HG02642 (cell line): ENCODE measurements around the gene SNX12.
A peak's percentile ranks its signal among the peaks of the same experiment; 100 is the strongest.
"Not testable (repeated sequence)": the region's sequence is repeated elsewhere in the genome, so short reads cannot be mapped to it uniquely, and the experiment has no call there.

Experiments used
- ATAC-seq: cut with Tn5 transposase; IDR thresholded peaks from one replicate; pipeline ENCODE4 v1.9.1; 2021; ENCODE audit warnings: mild to moderate bottlenecking; ENCODE audit not compliant: unreplicated experiment, poor library complexity

The SNX12 gene

DNA sequence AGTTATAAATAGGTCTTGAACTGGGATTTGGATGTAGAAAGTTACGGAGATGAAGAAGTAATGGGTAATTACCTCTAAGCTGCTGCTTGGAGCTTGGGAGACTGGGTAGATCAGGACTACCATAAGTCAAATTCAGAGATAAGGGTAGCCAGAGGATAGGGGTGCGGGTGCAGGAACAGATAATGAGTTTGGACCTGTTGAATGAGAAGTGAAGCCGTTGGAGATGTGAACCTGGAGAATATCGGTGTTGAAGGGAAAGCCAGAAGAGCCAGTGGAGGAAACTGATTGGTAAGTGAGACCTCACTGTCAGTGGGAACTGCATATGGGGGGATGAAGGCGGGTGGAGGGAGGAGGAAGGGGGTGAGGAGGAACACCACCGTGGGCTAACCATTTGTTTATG lies 26.9 kb upstream of the SNX12 start:
- no peak for ATAC-seq

DNA sequence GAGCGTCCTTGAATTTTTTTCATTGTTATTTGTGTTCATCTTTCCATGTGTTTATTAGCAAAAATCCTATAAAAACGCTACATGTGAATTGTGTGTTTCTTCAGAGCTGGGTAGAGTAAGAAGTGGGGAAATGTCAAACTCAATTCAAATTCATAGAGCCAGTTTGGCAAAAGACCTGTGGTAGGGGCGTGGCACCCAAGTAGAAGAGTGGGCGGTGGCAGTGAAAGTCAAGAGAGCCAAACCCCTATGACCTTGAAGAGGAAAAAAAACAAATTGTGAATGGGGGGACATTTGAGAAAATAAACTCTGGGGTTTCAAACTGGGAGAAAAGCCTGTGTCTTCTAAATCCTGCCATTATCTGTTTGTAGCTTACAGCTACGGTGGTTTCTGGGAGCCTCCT lies 23.1 kb upstream of the SNX12 start:
- no peak for ATAC-seq

DNA sequence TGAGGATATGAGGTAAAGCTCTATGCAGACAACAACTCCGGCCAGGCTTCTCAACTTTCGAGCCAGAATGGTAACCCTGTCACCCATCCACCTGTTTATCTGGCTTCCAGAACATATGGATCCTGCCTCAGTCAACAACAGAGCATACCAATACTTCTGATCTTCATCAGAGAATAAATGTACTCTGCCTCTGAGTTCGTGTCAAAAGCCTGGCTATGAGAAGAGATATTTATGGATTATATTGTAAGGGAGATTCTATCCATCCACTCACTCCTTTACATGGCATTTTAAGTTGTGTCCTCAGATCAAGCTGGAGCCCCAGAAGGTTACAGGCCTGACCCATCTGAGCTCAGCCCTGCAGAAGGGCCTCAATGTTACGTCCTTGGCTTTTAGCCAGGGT lies 17.8 kb upstream of the SNX12 start:
- ATAC-seq = no peak

DNA sequence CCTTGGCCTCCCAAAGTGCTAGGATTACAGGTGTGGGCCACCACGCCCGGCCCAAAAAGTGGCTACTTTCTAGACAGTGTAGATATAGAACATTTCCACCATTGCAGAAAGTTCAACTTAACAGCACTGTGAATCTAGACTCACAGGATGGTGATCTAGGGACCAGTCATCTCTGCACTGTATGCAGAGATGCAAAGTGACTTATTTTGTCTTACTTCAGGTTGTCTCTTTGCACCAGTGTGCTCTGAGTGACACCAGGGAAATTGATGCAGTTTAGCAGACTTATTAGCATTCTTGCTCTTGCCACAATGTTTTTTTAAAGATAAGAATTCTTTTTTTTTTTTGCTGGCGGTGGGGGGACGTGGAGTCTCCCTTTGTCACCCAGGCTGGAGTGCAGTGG lies 14.7 kb upstream of the SNX12 start:
- no peak for ATAC-seq

- ATAC-seq = no peak
Measured at GRCh38 chrX:71082124-71082647, 14.1 kb upstream of the SNX12 start.

- ATAC-seq = no peak
Measured at GRCh38 chrX:71081330-71082123, 13.4 kb upstream of the SNX12 start.

GRCh38 chrX:71070531-71070930 lies 2.4 kb upstream of the SNX12 start:
- no peak for ATAC-seq

DNA sequence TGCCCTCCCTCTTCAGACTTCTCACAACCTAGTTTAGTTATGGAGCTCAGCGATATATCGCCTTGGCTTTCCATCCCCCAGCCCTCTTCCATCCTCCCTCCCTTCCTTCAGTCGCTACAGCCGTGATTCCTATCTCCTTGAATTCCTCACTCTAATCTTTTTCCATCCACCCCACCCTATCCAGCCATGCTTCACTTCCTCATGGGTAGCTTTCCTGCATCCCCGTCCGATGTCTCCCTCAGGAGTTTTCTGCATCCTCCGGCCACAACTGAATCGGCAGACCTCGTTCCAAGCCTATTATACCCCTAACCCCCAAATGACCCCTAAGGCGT lies 456 bp downstream of the SNX12 start:
- peak; percentile 2 for ATAC-seq

DNA sequence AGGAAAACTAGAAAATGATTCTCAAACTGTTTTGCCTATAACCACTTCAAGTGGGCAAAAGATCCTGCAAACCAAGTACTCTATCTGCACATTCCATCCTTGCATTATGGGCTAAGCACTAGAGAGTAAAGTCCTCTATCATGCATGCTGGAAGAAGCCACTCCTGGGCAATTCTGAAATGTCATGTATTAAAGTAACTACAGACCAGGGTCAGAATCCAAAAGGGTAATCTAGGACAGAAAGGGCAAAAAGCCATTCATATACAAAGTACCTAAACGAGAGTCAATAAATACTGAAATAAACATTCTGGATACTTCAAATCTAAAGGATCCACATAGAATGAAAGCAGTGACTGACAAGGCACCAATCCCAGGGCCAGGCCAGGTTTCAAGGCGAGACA lies 1.0 kb downstream of the SNX12 start:
- no peak for ATAC-seq

GRCh38 chrX:71060127-71060526 lies 8.0 kb downstream of the SNX12 start:
- no peak for ATAC-seq

GRCh38 chrX:71057848-71058530 lies 10.1 kb downstream of the SNX12 start:
- ATAC-seq = no peak

DNA sequence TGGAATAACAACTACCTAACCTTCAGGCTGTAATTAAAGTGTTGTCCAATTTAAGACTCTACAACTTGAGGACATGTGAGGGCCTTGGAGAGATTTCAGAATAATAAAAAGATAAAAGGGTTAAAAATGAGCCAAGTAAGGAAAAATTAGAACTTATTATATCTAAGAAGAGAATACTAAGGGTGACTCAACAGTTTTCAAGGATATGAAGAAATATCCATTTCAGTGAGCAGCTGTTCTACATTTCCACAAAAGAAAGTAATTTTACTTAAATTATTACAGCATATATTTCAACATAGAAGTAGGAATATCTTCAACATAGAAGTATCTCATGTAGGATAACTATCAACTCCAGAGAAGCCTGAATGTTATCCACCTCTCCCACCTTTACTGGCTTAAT lies 11.3 kb downstream of the SNX12 start:
- no peak for ATAC-seq

GRCh38 chrX:71053217-71053621 lies 14.9 kb downstream of the SNX12 start:
- peak; percentile 89 for ATAC-seq

- ATAC-seq = peak; percentile 29
Measured at GRCh38 chrX:71052721-71053120, 15.4 kb downstream of the SNX12 start.

DNA sequence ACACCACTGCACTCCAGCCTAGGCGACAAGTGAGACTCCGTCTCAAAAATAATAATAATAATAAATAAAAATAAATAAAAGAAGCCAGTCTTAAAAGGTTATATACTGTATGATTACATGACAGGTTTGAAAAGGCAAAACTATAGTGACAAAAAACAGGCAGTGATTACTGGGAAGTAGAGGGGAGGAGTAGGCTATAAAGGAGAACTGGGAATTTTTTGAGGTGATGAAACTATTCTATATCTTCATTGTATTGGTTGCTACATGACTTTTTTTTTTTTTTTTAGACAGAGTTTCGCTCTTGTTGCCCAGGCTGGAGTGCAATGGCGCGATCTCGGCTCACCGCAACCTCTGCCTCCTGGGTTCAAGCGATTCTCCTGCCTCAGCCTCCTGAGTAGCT lies 20.2 kb downstream of the SNX12 start:
- ATAC-seq = not testable (repeated sequence)

DNA sequence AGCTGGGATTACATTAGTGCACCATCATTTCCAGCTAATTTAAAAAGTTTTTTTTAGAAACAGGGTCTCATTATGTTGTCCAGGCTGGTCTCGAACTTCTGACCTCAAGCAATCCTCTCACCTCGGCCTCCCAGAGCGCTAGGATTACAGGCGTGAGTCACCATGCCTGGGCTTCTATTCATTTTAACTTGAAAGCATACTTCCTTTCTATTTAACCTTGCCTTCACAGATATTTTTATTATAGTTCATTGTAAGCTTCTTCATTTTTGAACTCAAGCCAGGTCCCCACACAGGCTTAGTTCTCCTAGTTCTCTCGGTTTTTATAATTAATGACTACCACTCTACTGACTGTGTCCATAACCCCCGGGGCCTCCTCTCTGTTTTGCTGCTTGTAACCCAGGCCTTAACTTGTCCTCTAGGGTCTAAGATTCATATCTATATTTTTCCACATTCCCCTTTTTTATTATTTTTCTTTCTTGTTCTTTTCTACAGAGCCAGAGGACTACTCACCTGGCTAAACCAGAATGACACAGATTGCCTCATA lies 50.7 kb downstream of the SNX12 start:
- ATAC-seq = no peak
